ENCODE results near the gene PDE10A.

PDE10A gene

GRCh38 chr6:165298402-165298801, 364.6 kb downstream of the PDE10A start:
- DNase-seq (ENCODE audit: insufficient read length, low spot score) (no peak), FAIRE-seq (no peak)
- no peak for TF ChIP-seq CTCF (IDR thresholded peaks at IDR 0.05; ENCODE audit: insufficient read depth, missing control alignments)

- no peak for DNase-seq (ENCODE audit: insufficient read length, low spot score)
- TF ChIP-seq CTCF (IDR thresholded peaks at IDR 0.05; ENCODE audit: insufficient read depth, missing control alignments): no peak
- FAIRE-seq: no peak
Observed at GRCh38 chr6:165292657-165293056, 370.4 kb downstream of the PDE10A start.
